ENCODE results near the gene FOLR3. TPM values are rescaled to one million over a fixed set of nuclear protein-coding genes. Genes with fewer than 3 reads are reported as not detected.
"Not testable (repeated sequence)": the region's sequence is repeated elsewhere in the genome, so short reads cannot be mapped to it uniquely, and the experiment has no call there.

The FOLR3 gene
- total RNA-seq, 2 donors from 2014 or later, result not detected

GRCh38 chr11:72157131-72157530, 21.6 kb downstream of the FOLR3 start:
- intact Hi-C loops (cut with DNase I), result no loop called here
- DNase-seq (ENCODE audit: low spot score), result no peak
- no peak for TF ChIP-seq POLR2A (IDR thresholded peaks at IDR 0.05)
- TF ChIP-seq, protein P1, sequence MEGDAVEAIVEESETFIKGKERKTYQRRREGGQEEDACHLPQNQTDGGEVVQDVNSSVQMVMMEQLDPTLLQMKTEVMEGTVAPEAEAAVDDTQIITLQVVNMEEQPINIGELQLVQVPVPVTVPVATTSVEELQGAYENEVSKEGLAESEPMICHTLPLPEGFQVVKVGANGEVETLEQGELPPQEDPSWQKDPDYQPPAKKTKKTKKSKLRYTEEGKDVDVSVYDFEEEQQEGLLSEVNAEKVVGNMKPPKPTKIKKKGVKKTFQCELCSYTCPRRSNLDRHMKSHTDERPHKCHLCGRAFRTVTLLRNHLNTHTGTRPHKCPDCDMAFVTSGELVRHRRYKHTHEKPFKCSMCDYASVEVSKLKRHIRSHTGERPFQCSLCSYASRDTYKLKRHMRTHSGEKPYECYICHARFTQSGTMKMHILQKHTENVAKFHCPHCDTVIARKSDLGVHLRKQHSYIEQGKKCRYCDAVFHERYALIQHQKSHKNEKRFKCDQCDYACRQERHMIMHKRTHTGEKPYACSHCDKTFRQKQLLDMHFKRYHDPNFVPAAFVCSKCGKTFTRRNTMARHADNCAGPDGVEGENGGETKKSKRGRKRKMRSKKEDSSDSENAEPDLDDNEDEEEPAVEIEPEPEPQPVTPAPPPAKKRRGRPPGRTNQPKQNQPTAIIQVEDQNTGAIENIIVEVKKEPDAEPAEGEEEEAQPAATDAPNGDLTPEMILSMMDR (IDR thresholded peaks at IDR 0.05), result no peak
- no peak for TF ChIP-seq POLR2AphosphoS5 (IDR thresholded peaks at IDR 0.05)
- H3K27ac ChIP-seq, result no peak overlapping the region
- no peaks in the 10 kb centered on the region for H3K9me3 ChIP-seq
- H3K4me1 ChIP-seq (replicated peaks), result no peaks in the 10 kb centered on the region
- no peaks in the 10 kb centered on the region for H3K27me3 ChIP-seq (replicated peaks; ENCODE audit: insufficient read depth)
- H3K36me3 ChIP-seq, result no peaks in the 10 kb centered on the region
- H3K4me3 ChIP-seq, result no peak overlapping the region
- WGBS, result 80% methylated on average over 4 of the region's 4 CpGs

DNA sequence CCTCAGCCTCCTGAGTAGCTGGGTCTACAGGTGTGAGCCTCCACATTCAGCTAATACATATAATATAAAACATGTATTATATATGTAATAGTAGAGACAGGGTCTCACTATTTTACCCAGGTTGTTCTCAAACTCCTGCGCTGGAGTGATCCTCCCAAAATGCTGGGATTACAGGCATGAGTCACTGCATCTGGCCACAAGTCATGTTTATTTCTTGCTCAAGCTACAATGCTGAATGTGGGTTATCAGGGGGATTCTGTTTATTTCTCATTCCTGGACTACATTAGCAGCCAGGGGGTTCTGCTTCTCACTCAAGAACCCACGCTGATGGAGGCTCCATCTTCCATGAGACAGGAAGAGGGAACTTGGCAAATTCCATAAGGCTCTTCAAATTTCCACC, 24.8 kb downstream of the FOLR3 start:
- TF ChIP-seq POLR2AphosphoS5 (IDR thresholded peaks at IDR 0.05) (no peak), POLR2A (IDR thresholded peaks at IDR 0.05) (no peak)
- TF ChIP-seq, protein P1 (IDR thresholded peaks at IDR 0.05), result no peak
- H3K9me3 ChIP-seq, result no peaks in the 10 kb centered on the region
- no peak overlapping the region for H3K4me3 ChIP-seq
- WGBS, result 79% methylated on average over 2 of the region's 2 CpGs
- H3K27me3 ChIP-seq (replicated peaks; ENCODE audit: insufficient read depth), result no peaks in the 10 kb centered on the region
- H3K27ac ChIP-seq, result no peak overlapping the region
- intact Hi-C loops (cut with DNase I), result no loop called here
- no peak for DNase-seq (ENCODE audit: low spot score)
- H3K36me3 ChIP-seq, result no peaks in the 10 kb centered on the region
- H3K4me1 ChIP-seq (replicated peaks), result no peaks in the 10 kb centered on the region

GRCh38 chr11:72162891-72163492, 27.5 kb downstream of the FOLR3 start:
- intact Hi-C loops (cut with DNase I), result no loop called here
- Histone ChIP-seq H3K27me3 (replicated peaks; ENCODE audit: insufficient read depth) (no peaks in the 10 kb centered on the region), H3K4me3 (no peak overlapping the region), H3K4me1 (replicated peaks) (no peaks in the 10 kb centered on the region), H3K36me3 (no peaks in the 10 kb centered on the region), H3K27ac (no peak overlapping the region), H3K9me3 (no peaks in the 10 kb centered on the region)
- DNase-seq (ENCODE audit: low spot score), result no peak
- 84% methylated on average over 16 of the region's 16 CpGs for WGBS
- TF ChIP-seq, protein P1 (IDR thresholded peaks at IDR 0.05), result no peak
- TF ChIP-seq POLR2AphosphoS5 (IDR thresholded peaks at IDR 0.05), result no peak

DNA sequence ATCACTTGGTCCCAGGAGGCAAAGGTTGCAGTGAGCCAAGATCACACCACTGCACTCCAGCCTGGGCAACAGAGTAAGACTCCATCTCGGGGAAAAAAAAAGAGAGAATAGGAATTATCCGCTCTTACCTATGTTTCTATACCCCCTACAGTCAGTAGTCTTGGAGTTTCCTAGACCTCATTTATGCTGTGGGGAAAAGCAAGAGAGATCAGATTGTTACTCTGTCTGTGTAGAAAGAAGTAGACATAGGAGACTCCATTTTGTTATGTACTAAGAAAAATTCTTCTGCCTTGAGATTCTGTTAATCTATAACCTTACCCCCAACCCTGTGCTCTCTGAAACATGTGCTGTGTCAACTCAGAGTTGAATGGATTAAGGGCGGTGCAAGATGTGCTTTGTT, 28.7 kb downstream of the FOLR3 start:
- intact Hi-C loops (cut with DNase I); DNase-seq (ENCODE audit: low spot score); H3K27me3 ChIP-seq (replicated peaks; ENCODE audit: insufficient read depth); H3K36me3 ChIP-seq; H3K27ac ChIP-seq; H3K9me3 ChIP-seq; H3K4me3 ChIP-seq; H3K4me1 ChIP-seq (replicated peaks): not testable (repeated sequence)
- WGBS, result 89% methylated on average over 3 of the region's 3 CpGs

DNA sequence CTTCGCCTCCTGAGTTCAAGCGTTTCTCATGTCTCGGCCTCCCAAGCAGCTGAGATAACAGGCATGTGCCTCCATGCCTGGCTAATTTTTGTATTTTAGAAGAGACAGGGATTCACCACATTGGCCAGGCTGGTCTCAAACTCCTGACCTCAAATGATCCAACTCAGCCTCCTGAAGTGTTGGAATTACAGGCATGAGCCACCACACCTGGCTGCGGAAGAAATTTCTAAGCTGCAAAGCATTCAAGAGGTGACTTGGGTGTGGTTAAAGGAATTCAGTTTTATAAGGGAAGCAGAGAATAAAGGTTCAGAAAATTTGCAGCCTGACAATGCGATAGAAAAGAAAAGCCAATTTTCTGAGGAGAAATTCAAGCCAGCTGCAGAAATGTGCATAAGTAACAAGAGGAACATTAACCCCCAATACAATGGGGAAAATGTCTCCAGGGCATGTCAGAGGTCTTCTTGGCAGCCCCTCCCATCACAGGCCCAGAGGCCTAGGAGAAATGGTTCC, 33.6 kb downstream of the FOLR3 start:
- H3K4me3 ChIP-seq; DNase-seq (ENCODE audit: low spot score); H3K27me3 ChIP-seq (replicated peaks; ENCODE audit: insufficient read depth); H3K9me3 ChIP-seq; intact Hi-C loops (cut with DNase I); H3K27ac ChIP-seq; H3K4me1 ChIP-seq (replicated peaks); H3K36me3 ChIP-seq: not testable (repeated sequence)
- 81% methylated on average over 5 of the region's 5 CpGs for WGBS

DNA sequence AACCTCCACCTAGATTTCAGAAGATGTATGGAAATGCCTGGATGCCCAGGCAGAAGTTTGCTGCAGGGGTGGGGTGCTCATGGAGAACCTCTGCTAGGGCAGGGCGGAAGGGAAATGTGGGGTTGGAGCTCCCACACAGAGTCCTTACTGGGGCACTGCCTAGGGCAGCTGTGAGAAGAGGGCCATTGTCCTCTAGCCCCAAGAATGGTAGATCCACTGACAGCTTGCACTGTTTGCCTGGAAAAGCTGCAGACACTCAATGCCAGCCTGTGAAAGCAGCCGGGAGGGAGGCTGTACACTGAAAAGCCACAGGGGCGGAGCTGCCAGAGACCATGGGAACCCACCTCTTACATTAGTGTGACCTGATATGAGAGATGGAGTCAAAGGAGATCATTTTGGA, 34.2 kb downstream of the FOLR3 start:
- intact Hi-C loops (cut with DNase I); H3K4me1 ChIP-seq (replicated peaks); H3K36me3 ChIP-seq; H3K27me3 ChIP-seq (replicated peaks; ENCODE audit: insufficient read depth); DNase-seq (ENCODE audit: low spot score); H3K4me3 ChIP-seq; H3K9me3 ChIP-seq; H3K27ac ChIP-seq: not testable (repeated sequence)
- 77% methylated on average over 3 of the region's 3 CpGs for WGBS

DNA sequence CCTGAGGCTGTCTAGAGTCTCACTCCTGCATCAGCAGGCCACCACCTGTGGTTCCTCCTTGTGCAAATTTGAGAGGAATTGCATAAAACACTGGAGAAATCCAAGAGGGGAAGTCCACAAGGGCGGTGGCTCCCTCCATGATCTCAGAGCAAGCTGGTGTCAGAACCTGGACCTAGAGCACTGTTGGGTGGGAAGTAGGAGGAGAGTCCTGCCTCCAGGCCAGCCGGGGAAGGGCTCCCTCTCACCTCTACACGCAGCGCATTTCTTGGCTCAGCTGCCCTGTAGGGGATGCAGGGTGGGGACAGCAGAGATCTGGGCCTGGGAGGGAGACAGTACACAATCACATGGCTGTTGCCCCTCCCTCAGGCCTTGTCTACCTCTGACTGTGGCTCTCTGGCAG, 36.5 kb downstream of the FOLR3 start:
- H3K27ac ChIP-seq; H3K36me3 ChIP-seq; H3K9me3 ChIP-seq; H3K4me1 ChIP-seq (replicated peaks); DNase-seq (ENCODE audit: low spot score); intact Hi-C loops (cut with DNase I); H3K4me3 ChIP-seq; H3K27me3 ChIP-seq (replicated peaks; ENCODE audit: insufficient read depth): not testable (repeated sequence)
- WGBS, result 70% methylated on average over 4 of the region's 4 CpGs
